ENCODE results near the gene ATG2B. TPM values are rescaled to one million over a fixed set of nuclear protein-coding genes. Genes with fewer than 3 reads are reported as not detected.

The ATG2B gene
- total RNA-seq, 3 donors from 2014 or later (not counting 1 experiment from before 2014, with no cell fraction given), result 34.8 to 45.6 (median 35.8) TPM

GRCh38 chr14:96274122-96274521 is 89.0 kb downstream of the ATG2B start:
- DNase-seq, result no peak
- TF ChIP-seq CTCF (IDR thresholded peaks at IDR 0.05), result no peak
- Mint-ChIP-seq H3K4me1 (no peaks in the 10 kb centered on the region), H3K36me3 (no peaks in the 10 kb centered on the region), H3K9me3 (no peaks in the 10 kb centered on the region), H3K27me3 (ENCODE audit: low read depth in 2 of 2) (peaks cover 0 to 3% of the 10 kb centered on the region in 2 donors), H3K27ac (no peak overlapping the region), H3K4me3 (no peak overlapping the region)
- ATAC-seq, result no peak
- Histone ChIP-seq H3K27me3 (ENCODE audit: control insufficient read depth, insufficient read depth, low read length) (no peaks in the 10 kb centered on the region), H3K9me3 (ENCODE audit: control insufficient read depth, insufficient read depth, low read length) (peaks cover 10% of the 10 kb centered on the region), H3K36me3 (ENCODE audit: control insufficient read depth, insufficient read depth, low read length) (no peaks in the 10 kb centered on the region), H3K4me1 (ENCODE audit: control insufficient read depth, insufficient read depth, low read length) (no peaks in the 10 kb centered on the region), H3K4me3 (ENCODE audit: low read length) (no peak overlapping the region), H3K27ac (ENCODE audit: low read length) (no peak overlapping the region)
- intact Hi-C loops (cut with micrococcal nuclease), result no loop called here
- 84% methylated on average over 5 of the region's 5 CpGs for WGBS (ENCODE audit: insufficient coverage)

- H3K9me3 ChIP-seq (ENCODE audit: control insufficient read depth, insufficient read depth, low read length), result peaks cover 10% of the 10 kb centered on the region
- TF ChIP-seq CTCF (IDR thresholded peaks at IDR 0.05), result no peak
- DNase-seq, result no peak
- peaks cover 0 to 3% of the 10 kb centered on the region in 2 donors for H3K27me3 Mint-ChIP-seq (ENCODE audit: low read depth in 2 of 2)
- no peak overlapping the region for H3K27ac ChIP-seq (ENCODE audit: low read length)
- H3K36me3 ChIP-seq (ENCODE audit: control insufficient read depth, insufficient read depth, low read length), result no peaks in the 10 kb centered on the region
- H3K4me1 Mint-ChIP-seq, result no peaks in the 10 kb centered on the region
- H3K36me3 Mint-ChIP-seq, result no peaks in the 10 kb centered on the region
- intact Hi-C loops (cut with micrococcal nuclease), result no loop called here
- no peaks in the 10 kb centered on the region for H3K4me1 ChIP-seq (ENCODE audit: control insufficient read depth, insufficient read depth, low read length)
- WGBS (ENCODE audit: insufficient coverage), result 92% methylated on average over 5 of the region's 5 CpGs
- H3K27ac Mint-ChIP-seq, result no peak overlapping the region
- no peak overlapping the region for H3K4me3 Mint-ChIP-seq
- no peaks in the 10 kb centered on the region for H3K9me3 Mint-ChIP-seq
- ATAC-seq, result no peak
- no peak overlapping the region for H3K4me3 ChIP-seq (ENCODE audit: low read length)
- H3K27me3 ChIP-seq (ENCODE audit: control insufficient read depth, insufficient read depth, low read length), result no peaks in the 10 kb centered on the region
Observed at GRCh38 chr14:96273629-96274028, 89.5 kb downstream of the ATG2B start.

GRCh38 chr14:96272777-96273473 is 90.2 kb downstream of the ATG2B start:
- Mint-ChIP-seq H3K36me3 (no peaks in the 10 kb centered on the region), H3K4me1 (no peaks in the 10 kb centered on the region), H3K27ac (no peak overlapping the region), H3K9me3 (no peaks in the 10 kb centered on the region), H3K27me3 (ENCODE audit: low read depth in 2 of 2) (peaks cover 0 to 3% of the 10 kb centered on the region in 2 donors), H3K4me3 (no peak overlapping the region)
- intact Hi-C loops (cut with micrococcal nuclease), result no loop called here
- no peak overlapping the region for H3K4me3 ChIP-seq (ENCODE audit: low read length)
- H3K4me1 ChIP-seq (ENCODE audit: control insufficient read depth, insufficient read depth, low read length), result no peaks in the 10 kb centered on the region
- 86% methylated on average over 1 of the region's 3 CpGs for WGBS (ENCODE audit: insufficient coverage)
- H3K36me3 ChIP-seq (ENCODE audit: control insufficient read depth, insufficient read depth, low read length), result no peaks in the 10 kb centered on the region
- no peaks in the 10 kb centered on the region for H3K27me3 ChIP-seq (ENCODE audit: control insufficient read depth, insufficient read depth, low read length)
- ATAC-seq, result no peak
- no peak for DNase-seq
- no peak for TF ChIP-seq CTCF (IDR thresholded peaks at IDR 0.05)
- no peak overlapping the region for H3K27ac ChIP-seq (ENCODE audit: low read length)
- H3K9me3 ChIP-seq (ENCODE audit: control insufficient read depth, insufficient read depth, low read length), result peaks cover 5% of the 10 kb centered on the region

GRCh38 chr14:96271421-96271762 is 91.7 kb downstream of the ATG2B start:
- H3K36me3 Mint-ChIP-seq, result no peaks in the 10 kb centered on the region
- no peak for TF ChIP-seq CTCF (IDR thresholded peaks at IDR 0.05)
- H3K9me3 Mint-ChIP-seq, result no peaks in the 10 kb centered on the region
- Histone ChIP-seq H3K9me3 (ENCODE audit: control insufficient read depth, insufficient read depth, low read length) (no peaks in the 10 kb centered on the region), H3K4me3 (ENCODE audit: low read length) (no peak overlapping the region), H3K27me3 (ENCODE audit: control insufficient read depth, insufficient read depth, low read length) (no peaks in the 10 kb centered on the region), H3K27ac (ENCODE audit: low read length) (no peak overlapping the region), H3K4me1 (ENCODE audit: control insufficient read depth, insufficient read depth, low read length) (no peaks in the 10 kb centered on the region), H3K36me3 (ENCODE audit: control insufficient read depth, insufficient read depth, low read length) (no peaks in the 10 kb centered on the region)
- H3K4me3 Mint-ChIP-seq, result no peak overlapping the region
- ATAC-seq (no peak), DNase-seq (no peak)
- 96% methylated on average over 1 of the region's 1 CpG for WGBS (ENCODE audit: insufficient coverage)
- H3K27me3 Mint-ChIP-seq (ENCODE audit: low read depth in 2 of 2), result peaks cover 4 to 8% of the 10 kb centered on the region in 2 donors
- intact Hi-C loops (cut with micrococcal nuclease), result no loop called here
- H3K27ac Mint-ChIP-seq, result no peak overlapping the region
- no peaks in the 10 kb centered on the region for H3K4me1 Mint-ChIP-seq

Measured in natural killer cell (primary cell).